Adipocyte (in vitro differentiated cells): ENCODE data around the gene GPR78.

Experiments used
- DNase-seq: peaks from one replicate; pipeline ENCODE4 v3.0.0-alpha.2; 2015; ENCODE audit warnings: low read depth
- H3K27me3 ChIP-seq: replicated peaks from 2 replicates; pipeline ENCODE4 v1.7.0; 2013; ENCODE audit warnings: mild to moderate bottlenecking, low read length, moderate library complexity; ENCODE audit not compliant: control insufficient read depth, insufficient read depth
- H3K36me3 ChIP-seq: 2 replicates; pipeline ENCODE4 v1.7.0; 2013; ENCODE audit warnings: low read length, mild to moderate bottlenecking, moderate library complexity; ENCODE audit not compliant: control insufficient read depth, insufficient read depth, severe bottlenecking
- H3K4me1 ChIP-seq: 2 replicates; pipeline ENCODE4 v1.7.0; 2013; ENCODE audit warnings: mild to moderate bottlenecking, low read length, moderate library complexity; ENCODE audit not compliant: control insufficient read depth, insufficient read depth
- H3K4me3 ChIP-seq: 2 replicates; pipeline ENCODE4 v1.7.0; 2013; ENCODE audit warnings: mild to moderate bottlenecking, low read length, moderate library complexity
- H3K9ac ChIP-seq: 2 replicates; pipeline ENCODE4 v1.7.0; 2013; ENCODE audit warnings: mild to moderate bottlenecking, low read length, moderate library complexity
- H3K9me3 ChIP-seq: 2 replicates; pipeline ENCODE4 v1.7.0; 2013; ENCODE audit warnings: mild to moderate bottlenecking, low read length, moderate library complexity; ENCODE audit not compliant: control insufficient read depth

Gene GPR78

DNA sequence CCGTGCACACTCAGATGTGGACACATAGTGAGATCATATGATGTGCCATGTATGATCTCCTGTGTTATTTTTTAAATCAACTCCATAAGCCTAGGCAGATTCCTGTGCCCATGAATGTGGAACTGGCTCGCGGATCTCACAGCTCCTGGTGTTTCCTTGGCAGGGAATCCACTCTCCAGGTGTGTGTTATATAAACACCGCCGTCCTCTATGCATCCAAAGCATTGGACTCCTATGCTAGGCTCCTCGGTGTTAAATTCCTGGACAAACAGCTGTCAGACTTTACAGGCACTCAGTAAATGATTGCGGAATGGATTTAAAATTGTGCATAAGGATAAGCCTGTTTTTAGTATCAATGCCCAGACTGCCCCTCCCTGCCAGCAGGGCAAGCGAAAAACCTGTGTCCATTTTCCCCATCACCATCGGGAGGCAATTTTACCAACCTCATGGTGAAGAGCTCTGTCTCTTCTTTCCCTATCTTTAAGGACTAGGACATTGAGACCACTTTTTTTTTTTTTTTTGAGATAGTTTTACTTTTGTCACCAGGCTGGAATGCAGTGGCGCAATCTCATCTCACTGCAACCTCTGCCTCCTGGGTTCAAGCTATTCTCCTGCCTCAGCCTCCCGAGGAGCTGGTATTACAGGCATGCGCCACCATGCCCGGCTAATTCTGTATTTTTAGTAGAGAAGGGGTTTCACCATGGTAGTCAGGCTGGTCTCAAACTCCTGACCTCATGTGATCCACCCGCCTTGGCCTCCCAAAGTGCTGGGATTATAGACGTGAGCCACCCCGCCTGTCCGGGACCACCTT lies 23.6 kb upstream of the GPR78 start:
- H3K9ac ChIP-seq, result no peak overlapping the region
- no peak overlapping the region for H3K4me3 ChIP-seq
- DNase-seq, result peak; percentile 46
- H3K27me3 ChIP-seq, result no peaks in the 10 kb centered on the region
- H3K36me3 ChIP-seq, result no peaks in the 10 kb centered on the region
- H3K9me3 ChIP-seq, result peaks cover 2% of the 10 kb centered on the region
- peaks cover 14% of the 10 kb centered on the region for H3K4me1 ChIP-seq

DNA sequence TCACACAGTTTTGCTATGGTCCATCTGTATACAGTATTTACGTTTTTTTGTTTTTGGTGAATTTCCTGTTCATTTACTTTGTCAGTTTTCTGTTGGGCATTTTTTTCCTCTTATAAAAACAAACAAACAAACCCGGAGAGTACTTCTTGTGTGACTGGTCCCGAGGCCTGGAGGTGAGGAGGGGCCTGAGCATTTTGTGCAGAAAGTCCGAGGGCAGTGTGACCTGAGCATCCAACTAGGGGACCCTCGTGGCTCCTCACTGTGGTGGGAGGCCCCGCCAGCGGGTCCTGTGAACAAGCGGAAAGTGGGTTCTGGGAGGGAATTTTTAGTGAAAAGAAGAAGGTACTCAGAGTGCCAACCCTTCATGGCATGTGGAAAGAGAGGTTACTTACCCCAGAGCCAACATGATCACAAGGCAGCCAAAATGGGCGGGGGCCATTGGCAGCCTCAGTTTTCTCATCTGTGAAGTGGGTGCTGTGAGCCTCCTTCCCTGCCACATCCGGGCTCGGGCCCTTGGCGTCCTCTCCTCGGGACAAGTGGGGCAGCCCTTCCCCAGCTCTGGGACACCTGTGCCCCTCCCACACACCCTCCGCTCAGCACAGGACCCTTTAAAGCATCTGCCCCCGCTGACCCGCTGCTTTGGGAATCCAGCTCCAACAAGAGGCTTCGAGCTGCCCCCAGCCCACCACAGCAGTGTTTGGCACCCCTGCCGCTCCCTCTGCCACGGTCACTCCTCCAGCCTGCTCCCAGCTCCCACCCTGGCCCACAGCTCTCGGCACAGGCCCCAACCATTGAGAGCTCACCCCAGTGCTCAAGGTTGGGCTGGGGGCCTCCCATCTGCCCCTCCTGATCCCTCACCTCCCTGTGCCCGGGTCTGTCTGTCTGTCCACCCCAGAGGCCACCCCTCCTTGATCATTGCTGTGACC lies 22.8 kb upstream of the GPR78 start:
- no peak overlapping the region for H3K9ac ChIP-seq
- peaks cover 14% of the 10 kb centered on the region for H3K4me1 ChIP-seq
- no peak overlapping the region for H3K4me3 ChIP-seq
- H3K9me3 ChIP-seq, result no peaks in the 10 kb centered on the region
- H3K36me3 ChIP-seq, result no peaks in the 10 kb centered on the region
- H3K27me3 ChIP-seq, result no peaks in the 10 kb centered on the region
- no peak for DNase-seq

- no peak overlapping the region for H3K9ac ChIP-seq
- H3K4me1 ChIP-seq, result peaks cover 14% of the 10 kb centered on the region
- H3K4me3 ChIP-seq, result no peak overlapping the region
- peak; percentile 40 for DNase-seq
- no peaks in the 10 kb centered on the region for H3K27me3 ChIP-seq
- no peaks in the 10 kb centered on the region for H3K9me3 ChIP-seq
- H3K36me3 ChIP-seq, result no peaks in the 10 kb centered on the region
These were observed 21.9 kb upstream of the GPR78 start for GRCh38 chr4:8558080-8558960.

DNA sequence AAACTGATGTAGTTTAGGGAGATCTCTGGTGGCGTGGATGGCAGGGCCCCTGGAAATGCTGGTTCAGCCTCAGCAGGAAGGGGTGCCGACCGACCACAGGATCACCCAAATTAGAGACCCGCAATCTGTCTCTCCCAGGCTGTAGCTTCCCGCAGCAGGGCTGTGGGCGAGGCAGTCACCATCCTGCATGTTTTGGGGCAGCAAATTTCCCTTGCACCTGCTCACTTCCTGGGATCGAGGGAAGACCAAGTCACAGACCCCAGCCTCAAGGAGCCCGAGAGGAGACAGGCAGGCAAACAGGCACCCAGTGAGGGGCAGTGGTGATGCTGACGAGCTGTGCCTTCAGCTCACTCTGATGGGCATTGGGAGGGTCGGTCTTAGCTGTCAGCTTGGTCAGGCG lies 21.2 kb upstream of the GPR78 start:
- H3K9me3 ChIP-seq, result no peaks in the 10 kb centered on the region
- no peaks in the 10 kb centered on the region for H3K36me3 ChIP-seq
- DNase-seq, result no peak
- no peak overlapping the region for H3K9ac ChIP-seq
- peaks cover 14% of the 10 kb centered on the region for H3K4me1 ChIP-seq
- H3K27me3 ChIP-seq, result no peaks in the 10 kb centered on the region
- H3K4me3 ChIP-seq, result no peak overlapping the region

- Histone ChIP-seq H3K9me3 (no peaks in the 10 kb centered on the region), H3K4me3 (no peak overlapping the region), H3K27me3 (no peaks in the 10 kb centered on the region), H3K9ac (no peak overlapping the region), H3K36me3 (no peaks in the 10 kb centered on the region), H3K4me1 (peaks cover 14% of the 10 kb centered on the region)
- no peak for DNase-seq
These were observed 20.5 kb upstream of the GPR78 start for GRCh38 chr4:8559524-8560264.

DNA sequence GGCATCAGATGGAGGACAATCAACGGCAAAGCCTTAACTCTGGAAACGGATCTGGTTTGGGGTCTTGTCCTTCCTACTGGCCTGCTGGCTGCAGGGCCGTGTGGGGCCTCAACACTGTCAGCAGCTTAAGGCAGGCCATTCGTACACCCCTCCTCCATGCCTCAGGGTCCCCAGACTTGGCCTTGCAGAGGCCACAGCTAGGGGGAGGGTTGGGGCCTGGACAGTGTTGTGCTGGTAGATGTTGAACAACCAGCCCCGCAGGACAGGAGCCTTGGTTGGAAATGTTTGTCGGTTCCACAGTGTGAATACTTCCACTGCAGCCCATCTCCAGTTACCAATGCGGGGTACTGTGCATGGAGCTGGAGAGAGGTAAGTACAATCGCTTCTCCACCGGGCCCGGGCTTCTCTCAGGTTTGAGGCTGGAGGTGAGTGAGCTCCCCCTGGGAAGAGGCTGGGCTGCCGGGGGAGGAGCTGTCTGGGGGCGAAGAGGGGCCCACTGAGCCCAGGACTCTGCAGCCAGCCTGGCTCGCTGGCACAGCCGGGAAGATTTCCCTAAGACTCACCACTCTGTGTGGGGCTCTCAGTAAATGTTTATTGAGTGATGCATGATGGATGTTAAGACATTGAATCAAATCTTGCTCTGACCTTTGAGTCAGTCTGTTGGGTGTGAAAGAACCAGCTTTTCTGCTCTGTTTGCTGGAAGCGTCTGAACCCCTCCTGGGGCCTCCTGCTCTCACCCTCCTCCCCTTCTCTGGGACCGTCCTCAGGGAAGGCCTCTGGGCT lies 19.7 kb upstream of the GPR78 start:
- Histone ChIP-seq H3K9ac (no peak overlapping the region), H3K27me3 (no peaks in the 10 kb centered on the region), H3K9me3 (no peaks in the 10 kb centered on the region), H3K4me1 (peaks cover 14% of the 10 kb centered on the region), H3K4me3 (no peak overlapping the region), H3K36me3 (no peaks in the 10 kb centered on the region)
- DNase-seq, result peak; percentile 43

GRCh38 chr4:8564595-8564994 lies 15.6 kb upstream of the GPR78 start:
- Histone ChIP-seq H3K36me3 (no peaks in the 10 kb centered on the region), H3K27me3 (peaks cover 10% of the 10 kb centered on the region), H3K4me3 (no peak overlapping the region), H3K9ac (no peak overlapping the region), H3K9me3 (no peaks in the 10 kb centered on the region), H3K4me1 (peaks cover 3% of the 10 kb centered on the region)
- DNase-seq, result no peak

- no peaks in the 10 kb centered on the region for H3K9me3 ChIP-seq
- DNase-seq, result peak; percentile 62
- no peak overlapping the region for H3K4me3 ChIP-seq
- no peak overlapping the region for H3K9ac ChIP-seq
- H3K36me3 ChIP-seq, result no peaks in the 10 kb centered on the region
- H3K4me1 ChIP-seq, result no peaks in the 10 kb centered on the region
- H3K27me3 ChIP-seq, result peaks cover 15% of the 10 kb centered on the region
These were observed 12.0 kb upstream of the GPR78 start for GRCh38 chr4:8568068-8568668.

DNA sequence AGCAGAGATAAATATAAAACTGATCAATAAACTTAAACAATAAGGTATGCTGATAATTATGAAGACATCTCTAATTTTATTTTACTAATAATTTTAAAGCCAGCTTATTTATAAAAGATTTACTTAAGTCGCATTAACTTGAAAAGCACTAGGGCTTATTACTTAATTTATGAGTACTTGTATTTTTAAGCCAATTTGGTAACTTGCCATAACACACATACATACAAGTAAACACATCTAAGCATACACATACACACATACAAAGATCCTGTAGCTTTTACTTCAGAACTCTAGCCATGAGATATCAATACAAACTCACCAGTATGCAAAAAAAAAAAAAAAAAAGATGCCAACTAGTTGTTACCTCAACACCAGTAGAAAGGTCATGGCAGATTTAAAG lies 10.0 kb upstream of the GPR78 start:
- H3K9me3 ChIP-seq, result no peaks in the 10 kb centered on the region
- H3K9ac ChIP-seq, result no peak overlapping the region
- no peaks in the 10 kb centered on the region for H3K36me3 ChIP-seq
- no peak for DNase-seq
- H3K4me1 ChIP-seq, result no peaks in the 10 kb centered on the region
- no peak overlapping the region for H3K4me3 ChIP-seq
- H3K27me3 ChIP-seq, result peaks cover 22% of the 10 kb centered on the region
